ENCODE data around the gene ACSM2B.
"Not testable (repeated sequence)": the region's sequence is repeated elsewhere in the genome, so short reads cannot be mapped to it uniquely, and the experiment has no call there.

The ACSM2B gene, protein sequence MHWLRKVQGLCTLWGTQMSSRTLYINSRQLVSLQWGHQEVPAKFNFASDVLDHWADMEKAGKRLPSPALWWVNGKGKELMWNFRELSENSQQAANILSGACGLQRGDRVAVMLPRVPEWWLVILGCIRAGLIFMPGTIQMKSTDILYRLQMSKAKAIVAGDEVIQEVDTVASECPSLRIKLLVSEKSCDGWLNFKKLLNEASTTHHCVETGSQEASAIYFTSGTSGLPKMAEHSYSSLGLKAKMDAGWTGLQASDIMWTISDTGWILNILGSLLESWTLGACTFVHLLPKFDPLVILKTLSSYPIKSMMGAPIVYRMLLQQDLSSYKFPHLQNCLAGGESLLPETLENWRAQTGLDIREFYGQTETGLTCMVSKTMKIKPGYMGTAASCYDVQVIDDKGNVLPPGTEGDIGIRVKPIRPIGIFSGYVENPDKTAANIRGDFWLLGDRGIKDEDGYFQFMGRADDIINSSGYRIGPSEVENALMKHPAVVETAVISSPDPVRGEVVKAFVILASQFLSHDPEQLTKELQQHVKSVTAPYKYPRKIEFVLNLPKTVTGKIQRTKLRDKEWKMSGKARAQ

DNA sequence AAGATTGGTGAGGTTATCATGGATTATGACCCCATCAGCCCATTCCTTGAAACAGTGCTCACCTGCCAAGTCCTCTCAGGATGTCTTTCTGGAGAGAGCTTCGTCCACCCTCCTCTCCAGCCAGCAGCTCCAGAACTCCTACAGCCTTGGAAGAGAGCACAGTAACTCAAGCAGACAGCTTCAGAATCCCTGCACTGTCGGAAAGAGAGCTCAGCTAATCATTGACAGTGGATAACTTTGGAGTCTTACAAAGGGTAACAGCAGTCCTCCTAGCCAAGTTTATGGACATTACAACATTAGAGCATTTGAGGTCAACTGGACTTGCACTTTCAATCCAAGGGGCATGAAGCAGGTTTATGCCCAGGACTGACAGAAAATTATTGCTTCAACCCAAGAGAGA, at the start of gene ACSM2B:
Gene ACSM2B (minus strand): TSS at position 223 of the 400 bp plus-strand sequence. CDS start 11,522 bp downstream, outside the sequence.
- DNase-seq (ENCODE audit: low spot score), result not testable (repeated sequence)

DNA sequence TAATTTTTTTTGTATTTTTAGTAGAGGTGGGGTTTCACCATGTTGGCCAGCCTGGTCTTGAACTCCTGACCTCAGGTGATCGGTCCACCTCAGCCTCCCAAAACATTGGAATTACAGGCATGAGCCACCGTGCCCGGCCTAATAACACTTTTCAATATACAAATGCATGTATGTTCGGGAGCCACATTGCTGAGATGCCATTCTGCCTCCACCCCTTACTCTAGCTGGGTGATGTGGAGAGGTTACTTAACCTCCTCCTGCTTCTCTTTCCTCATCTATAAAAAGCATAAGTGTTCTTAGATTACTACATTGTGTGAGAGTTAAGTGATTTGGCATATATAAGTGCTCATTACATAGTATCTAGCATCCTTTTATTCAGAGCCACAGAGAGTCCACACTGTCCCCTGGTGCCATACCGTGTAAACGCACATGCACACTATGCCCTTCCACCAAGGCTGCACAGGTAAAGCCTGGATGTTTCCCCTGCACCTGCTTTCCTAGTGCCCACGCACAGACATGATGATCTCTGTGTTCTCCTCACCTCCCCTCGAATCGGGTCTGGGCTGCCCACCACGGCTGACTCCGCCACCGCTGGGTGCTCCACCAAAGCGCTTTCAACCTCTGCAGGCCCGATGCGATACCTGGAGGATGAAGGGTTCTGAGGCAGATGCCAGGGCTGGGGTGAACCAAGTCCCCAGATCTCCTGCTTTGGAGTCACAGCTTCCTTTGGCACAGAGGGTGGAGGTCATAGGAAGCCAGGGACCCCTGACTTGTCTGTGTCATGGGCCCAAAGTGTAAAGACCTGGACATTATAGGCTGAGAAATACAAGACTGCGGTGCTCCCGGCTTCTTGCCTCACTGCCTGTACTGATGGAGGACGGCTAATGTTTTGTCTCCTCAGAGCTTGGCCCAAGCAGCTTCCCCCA, 49.0 kb upstream of the ACSM2B start:
- no peak for DNase-seq (ENCODE audit: low spot score)

DNA sequence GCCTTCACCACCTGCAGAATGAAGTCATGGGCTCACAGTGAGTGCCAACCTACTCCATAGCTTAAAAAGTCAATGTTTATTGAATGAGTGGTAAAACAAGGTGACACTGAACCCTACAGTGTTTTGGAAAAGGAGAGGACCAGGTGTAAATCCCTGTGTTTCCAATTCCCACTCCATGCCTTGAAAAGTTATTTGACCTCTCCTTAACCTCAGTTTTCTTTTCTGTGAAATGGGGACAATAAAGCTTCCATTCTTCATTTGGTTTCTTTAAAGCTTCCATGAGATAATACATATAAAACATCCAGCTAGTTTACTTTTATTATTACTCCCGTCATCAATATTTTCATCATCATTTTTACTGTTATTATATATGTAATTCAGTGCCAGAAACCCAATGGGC, 48.0 kb upstream of the ACSM2B start:
- DNase-seq (ENCODE audit: low spot score), result no peak

DNA sequence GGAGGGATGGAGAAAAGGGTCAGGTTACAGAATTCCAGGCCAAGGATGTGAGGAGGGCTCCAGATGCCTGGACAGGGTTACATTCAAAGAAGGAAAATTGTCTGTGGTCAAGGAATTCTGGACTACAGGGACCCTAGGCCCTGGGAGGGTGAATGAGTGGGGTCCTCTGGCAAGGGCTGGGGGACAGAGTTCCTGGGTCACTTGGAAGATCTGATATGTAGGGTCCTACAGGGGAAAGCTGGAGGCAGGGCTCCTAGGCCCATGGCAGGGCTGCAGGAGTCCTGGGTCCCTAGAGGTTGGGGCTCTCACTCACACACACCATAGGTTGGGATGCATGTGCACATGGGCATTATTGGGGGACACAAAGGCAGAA, 46.3 kb upstream of the ACSM2B start:
- no peak for DNase-seq (ENCODE audit: low spot score)

DNA sequence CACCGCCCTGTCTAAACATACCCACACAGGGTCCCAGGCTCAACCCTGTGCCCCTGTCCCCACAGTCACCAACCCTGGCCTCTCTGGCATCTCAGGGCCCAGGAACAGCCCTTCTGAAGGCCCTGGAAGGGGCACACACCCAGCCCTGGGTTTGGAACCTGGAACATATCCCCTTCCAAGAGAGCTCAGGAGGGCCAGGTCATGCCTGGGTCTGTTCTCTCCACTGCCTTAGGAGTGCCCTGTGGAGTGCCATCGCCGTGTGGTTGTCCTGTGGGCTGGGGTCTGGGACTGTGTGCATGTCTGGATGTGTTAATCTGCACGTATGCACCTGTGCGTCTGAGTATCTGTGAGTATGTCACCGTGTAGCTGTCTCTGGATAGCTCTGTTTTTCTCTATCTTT, 45.2 kb upstream of the ACSM2B start:
- DNase-seq (ENCODE audit: low spot score), result no peak

DNA sequence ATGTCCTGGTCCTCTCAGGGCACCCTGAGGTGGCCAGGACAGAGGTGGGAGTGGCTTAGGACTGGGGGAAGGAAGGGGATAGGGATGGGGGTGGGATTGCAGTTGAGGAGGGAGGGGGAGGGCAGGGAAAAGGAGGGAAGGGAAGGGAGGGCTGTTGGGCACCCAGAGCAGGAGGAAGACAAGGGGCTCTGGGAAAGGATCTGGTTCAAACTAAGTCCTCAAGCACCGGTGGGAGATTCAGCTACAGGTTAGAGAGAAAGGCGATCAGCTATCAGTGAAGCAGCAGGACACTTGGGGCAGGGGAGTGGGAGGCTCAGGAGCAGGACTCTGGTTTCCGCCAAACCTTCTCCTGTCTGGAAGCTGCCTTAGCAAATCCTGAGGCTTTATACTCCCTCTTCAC, 44.6 kb upstream of the ACSM2B start:
- DNase-seq (ENCODE audit: low spot score), result no peak

DNA sequence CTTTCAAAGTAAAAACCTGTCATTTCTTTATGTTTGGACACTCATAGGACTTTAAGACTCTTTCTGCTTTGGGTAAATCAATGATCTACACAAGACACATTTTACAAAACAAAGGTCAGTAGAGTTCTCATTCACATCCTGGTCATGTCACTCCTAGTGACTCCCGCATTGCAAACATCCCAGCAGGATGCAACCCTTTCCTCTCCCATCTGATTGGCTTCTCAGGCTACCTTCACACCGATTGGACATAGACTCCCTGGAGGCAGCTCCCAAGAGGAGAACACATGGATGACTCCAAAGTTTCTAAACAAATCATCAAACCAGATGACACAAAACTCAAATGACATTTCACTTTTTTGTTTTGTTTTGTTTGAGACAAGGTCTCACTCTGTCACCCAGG, 43.8 kb upstream of the ACSM2B start:
- DNase-seq (ENCODE audit: low spot score), result no peak

DNA sequence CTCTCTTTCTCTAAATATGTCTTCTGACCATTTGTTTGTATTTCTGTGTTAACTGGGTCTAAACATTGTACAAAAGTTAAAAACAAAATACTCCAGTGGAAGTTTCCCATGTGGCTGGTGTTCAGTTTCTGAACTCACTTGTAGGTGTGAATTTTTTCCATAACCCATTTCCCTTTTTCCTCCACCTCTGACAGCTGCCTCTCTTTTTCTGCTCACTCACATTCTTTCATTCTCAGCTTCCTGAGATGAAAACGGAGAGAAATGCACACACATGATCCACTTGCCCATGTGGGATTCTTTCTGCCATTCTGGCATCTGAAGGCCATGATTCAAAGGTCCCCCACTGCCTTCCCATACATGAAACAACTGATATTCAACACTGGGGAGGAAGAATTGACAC, 41.1 kb upstream of the ACSM2B start:
- DNase-seq (ENCODE audit: low spot score), result no peak

DNA sequence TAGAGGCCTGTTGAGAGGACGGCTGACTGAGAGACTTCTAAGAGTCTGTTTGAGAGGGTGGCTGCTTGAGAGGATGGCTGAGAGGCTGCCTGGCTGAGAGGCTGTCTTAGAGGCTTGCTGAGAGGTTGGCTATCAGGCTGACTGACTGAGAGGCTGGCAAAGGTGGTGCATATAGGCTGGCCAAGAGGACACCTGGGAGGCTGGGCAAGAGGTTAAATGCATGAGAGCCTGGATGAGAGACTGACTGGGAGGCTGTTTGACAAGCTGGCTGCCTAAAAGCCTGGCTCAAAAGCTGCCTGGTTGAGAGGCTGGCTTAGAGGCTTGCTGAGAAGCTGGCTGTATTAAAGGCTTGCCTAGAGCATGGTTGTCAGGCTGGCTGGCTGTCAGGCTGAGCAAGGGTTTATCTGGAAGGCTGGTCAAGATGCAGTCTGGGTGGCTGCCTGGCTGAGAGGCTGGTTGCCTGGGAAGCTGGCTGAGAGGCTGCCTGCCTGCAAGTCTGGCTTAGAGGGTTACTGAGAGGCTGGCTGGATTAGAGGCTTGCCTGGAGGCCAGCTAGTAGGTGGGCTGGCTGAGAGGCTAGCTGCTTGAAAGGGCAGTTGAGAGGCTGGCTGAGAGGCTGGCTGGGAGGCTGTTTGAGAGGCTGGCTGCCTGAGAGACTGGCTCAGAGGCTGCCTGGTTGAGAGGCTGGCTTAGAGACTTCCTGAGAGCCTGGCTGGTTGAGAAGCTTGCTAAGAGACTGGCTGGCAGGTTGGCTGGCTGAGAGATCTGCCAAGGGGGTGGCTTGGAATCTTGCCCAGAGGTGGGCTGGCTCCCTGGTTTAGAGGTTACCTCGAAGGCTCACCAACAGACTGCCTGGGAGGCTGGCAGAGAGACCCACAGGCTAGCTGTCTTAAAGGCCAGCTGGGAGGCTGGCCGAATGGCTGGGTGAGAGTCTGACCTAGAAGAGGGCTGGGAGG, 38.3 kb upstream of the ACSM2B start:
- DNase-seq (ENCODE audit: low spot score), result no peak

DNA sequence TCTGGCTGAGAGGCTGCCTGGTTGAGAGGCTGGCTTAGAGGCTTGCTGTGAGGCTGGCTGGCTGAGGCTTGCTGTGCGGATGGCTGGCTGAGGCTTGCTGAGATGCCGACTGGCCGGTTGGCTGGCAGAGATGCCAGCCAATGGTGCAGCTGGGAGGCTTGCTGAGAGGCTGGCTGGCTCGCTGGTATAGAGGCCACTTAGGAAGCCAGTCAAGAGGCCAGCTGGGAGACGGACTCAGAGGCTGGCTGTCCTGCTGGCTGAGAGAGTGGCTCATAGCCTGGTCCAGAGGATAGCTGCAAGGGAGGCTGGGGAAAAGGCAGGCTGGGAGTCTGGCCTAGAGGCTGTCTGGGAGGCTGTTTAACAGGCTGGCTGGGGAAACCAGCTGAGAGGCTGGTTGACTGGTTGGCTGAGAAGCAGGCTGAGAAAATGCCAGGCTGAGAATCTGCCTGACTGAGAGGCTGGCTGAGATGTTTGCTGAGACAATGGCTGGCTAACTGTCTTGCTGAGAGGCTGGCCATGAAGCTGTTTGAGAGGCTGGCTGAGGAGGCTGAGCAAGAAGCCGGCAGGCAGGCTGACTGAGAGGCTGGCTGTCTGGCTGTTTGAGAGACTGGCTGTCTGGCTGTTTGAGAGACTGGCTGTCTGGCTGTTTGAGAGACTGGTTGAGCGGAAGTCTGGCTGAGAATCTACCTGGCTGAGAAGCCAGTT, 37.5 kb upstream of the ACSM2B start:
- DNase-seq (ENCODE audit: low spot score), result no peak

DNA sequence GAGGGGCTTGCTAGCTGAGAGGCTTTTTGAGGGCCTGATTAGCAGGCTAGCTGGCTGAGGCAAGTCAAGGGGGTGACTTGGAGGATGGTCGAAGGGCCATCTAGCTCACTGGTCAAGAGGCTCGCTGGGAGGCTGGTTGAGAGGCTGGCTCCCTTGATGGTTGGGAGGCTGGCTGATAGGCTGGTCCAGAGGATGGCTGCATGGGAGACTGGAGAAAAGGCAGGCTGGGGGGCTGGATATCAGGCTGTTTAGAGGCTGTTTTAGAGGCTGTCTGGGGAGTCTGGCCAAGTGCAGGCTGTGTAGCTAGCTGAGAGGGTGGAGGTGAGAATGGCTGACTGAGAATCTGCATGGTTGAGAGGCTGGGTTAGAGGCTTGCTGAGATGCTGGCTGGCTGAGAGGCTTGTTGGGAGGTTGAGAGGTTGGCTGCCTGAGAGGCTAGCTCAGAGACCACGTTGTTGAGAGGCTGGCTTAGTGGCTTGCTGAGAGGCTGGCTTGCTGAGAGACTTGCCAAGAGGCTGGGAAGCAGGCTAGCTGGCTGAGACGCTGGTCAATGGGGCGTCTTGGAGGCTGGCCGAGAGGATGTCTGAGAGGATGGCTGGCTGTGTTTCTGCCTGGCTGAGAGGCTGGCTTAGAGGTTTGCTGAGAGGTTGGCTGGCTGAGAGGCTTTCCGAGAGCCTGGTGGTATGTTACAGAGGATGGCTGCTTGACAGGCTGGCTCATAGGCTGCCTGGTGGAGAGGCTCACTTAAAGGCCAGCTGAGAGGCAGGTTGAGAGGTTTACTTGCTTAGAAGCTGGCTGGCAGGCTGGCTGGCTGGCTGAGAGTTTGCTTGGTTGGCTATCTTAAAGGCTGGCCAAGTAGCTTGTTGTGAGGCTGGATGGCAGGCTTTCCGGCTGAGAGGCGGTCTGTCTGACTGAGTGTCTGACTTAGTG, 36.6 kb upstream of the ACSM2B start:
- DNase-seq (ENCODE audit: low spot score), result no peak

DNA sequence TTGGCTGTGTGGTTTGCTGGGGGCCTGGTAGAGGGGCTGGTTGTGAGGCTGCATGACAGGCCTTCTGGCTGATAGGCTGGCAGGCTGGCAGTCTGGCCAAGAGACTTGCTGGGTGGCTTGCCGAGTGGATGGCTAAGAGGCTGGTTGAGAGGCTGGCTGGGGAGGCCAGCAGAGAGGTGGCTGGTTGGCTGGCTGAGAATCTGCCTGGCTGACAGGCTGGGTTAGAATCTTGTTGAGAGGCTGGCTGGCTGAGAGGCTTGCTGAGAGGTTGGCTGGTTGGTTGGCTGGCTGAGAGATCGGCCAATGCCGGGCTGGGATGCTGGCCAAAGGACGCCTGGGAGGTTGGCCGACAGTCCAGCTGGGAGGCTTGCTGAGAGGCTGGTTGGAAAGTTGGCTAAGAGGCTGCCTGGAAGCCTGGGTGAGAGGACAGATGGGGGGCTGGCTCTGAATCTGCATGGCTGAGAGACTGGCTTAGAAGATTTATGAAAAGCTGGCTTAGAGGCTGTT, 35.9 kb upstream of the ACSM2B start:
- DNase-seq (ENCODE audit: low spot score), result no peak

DNA sequence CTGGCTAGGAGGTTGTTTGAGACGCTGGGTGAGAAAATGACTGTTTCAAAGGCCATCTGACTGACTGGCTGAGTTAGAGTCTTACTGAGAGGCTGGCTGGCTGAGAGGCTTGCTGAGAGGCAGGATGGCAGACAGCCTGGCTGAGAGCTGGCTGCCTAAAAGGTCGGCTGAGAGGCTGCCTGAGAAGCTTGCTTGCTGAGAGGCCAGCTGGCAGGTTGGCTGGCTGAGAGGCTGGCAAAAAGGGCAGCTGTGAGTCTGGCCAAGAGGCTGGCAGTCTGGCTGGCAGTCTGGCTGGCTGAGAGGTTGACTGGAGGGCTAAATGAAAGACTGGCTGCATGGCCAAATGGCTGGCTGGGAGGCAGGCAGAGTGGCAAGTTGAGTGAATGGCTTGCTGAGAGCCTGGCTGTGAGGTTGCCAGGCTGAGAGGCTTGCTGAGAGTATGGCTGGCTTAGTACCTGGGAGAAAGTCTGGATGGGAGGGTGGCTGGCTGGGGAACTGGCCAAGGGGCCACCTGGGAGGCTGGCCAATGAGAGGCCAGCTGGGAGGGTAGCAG, 35.3 kb upstream of the ACSM2B start:
- DNase-seq (ENCODE audit: low spot score), result no peak

DNA sequence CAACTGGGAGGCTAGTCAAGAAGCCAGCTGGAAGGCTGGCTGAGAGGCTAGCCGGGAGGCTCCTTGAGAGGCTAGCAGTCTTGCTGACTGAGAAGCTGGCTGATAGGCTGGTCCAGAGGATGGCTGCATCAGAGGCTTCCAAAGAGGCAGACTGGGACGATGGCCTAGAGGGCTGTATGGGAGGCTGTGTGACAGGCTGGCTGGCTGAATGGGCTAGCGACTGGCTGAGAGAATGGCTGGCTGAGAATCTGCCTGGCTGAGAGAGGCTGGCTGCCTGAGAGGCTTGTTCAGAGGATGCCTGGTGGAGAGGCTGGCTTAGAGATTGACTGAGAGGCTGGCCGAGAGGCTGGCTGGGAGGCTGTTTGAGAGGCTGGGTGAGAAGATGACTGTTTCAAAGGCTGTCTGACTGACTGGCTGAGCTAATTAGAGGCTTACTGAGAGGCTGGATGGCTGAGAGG, 34.8 kb upstream of the ACSM2B start:
- no peak for DNase-seq (ENCODE audit: low spot score)

DNA sequence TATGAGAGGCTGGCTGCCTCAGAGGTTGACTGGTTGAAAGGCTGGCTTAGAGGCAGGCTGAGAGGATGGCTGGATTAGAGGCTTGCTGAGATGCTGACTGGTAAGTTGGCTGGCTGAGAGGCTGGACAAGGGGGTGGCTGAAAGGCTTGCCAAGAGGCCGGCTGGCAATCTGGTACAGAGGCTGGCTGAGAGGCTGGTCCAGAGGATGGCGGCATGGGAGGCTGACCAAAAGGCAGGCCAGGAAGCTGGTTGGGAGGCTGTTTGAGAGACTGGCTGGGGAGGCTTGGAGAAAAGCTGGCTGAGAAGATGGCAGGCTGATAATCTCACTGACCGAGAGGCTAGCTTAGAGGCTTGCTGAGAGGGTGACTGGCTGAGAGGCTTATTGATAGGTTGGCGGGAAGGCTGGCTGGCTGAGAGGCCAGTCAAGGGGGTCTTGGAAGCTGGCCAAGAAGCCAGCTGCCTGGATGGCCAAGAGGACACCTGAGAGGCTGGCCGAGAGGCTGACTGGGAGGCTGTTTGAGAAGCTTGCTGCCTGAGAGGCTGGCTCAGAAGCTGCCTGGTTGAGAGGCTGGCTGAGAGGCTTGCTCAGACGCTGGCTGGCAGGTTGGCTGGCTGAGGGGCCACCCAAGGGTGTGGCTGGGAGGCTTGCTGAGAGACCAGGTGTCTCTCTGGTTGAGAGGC, 34.2 kb upstream of the ACSM2B start:
- no peak for DNase-seq (ENCODE audit: low spot score)

DNA sequence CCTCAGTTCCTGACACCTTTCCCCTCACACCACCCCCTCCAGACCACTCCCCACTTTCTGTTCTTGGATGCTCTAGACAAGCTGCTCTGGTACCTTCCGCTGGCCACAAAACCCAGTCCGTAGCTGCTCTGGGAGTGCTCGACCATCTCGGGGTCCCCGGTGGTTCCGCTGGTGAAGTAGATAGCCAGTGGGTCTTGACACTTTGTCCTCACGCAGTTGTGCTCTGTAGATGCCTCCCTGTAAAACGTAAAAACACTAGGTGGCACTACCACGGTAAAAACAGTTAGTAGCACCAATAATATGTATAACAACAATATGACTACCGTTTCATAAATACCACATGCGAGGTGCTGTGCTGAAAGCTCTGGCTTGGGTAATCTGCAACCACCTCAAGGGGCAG, 26.0 kb upstream of the ACSM2B start:
- not testable (repeated sequence) for DNase-seq (ENCODE audit: low spot score)

DNA sequence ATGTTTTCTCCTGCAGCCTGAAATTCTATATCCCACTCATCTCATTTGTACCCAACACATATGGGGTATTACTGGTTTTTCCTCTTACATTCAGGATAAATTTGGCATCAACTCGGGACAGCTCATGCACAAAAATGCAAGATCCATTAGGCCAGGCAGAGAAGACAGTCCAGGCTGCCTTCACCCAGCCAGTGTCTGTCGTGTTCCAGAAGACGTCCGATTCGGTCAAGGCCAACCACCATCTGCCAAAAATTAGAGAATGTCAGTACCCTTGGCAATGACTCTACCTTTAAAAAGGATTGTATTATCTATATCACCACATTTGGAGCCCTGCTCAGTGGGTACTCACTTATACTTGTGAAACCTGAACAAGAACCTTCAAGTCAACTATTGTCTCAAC, 23.3 kb upstream of the ACSM2B start:
- DNase-seq (ENCODE audit: low spot score), result not testable (repeated sequence)

DNA sequence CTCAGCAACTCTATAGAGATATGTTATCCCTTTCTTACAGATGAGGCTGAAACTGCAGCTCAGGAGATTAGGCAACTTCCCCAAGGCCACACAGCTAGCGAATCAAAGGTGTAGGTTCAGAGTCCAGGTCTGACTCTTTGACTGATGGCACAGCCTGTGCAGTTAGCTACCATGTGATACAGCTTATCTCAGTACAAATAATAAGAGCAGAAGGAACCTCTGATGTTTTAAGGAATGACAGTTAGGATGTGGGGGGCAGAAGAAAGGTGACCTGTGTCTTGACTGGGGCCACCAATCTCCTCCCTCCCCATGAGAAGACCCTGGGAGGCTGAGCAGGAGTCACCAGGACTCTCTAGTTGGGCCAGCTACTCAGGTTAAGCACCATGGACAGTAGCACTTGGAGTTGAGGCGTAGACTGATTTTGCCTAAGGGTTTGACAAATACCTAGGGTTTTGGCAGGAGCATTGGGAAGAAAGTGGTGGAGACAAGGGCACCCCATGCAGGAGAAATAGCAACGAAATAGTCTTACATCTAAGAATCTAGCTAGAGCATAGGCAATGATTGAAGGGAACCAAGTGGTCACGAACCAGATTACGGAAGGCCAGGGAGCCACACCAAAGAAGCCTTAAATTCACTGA, 22.8 kb upstream of the ACSM2B start:
- DNase-seq (ENCODE audit: low spot score), result no peak
